Suprapubic skin (tissue), 4 donors: ENCODE results near the gene WIPF3. TPM values are rescaled to one million over a fixed set of nuclear protein-coding genes. Genes with fewer than 3 reads are reported as not detected.

ENCODE experiments used
- DNase-seq, 2 donors: peaks; one replicate each; pipeline ENCODE4 v3.0.0-alpha.2; 2019; ENCODE audit warnings: low spot score in 2 of 2
- H3K27ac ChIP-seq: fragments of 200-600 bp; sonication (generic); one replicate; pipeline ENCODE4 v1.5.1; 2019
- H3K27me3 ChIP-seq: fragments of 200-600 bp; sonication (generic); one replicate; pipeline ENCODE4 v1.5.1; 2019
- H3K36me3 ChIP-seq: fragments of 200-600 bp; sonication (generic); one replicate; pipeline ENCODE4 v1.5.1; 2019
- H3K4me1 ChIP-seq: fragments of 200-600 bp; sonication (generic); one replicate; pipeline ENCODE4 v1.5.1; 2019
- H3K4me3 ChIP-seq: fragments of 200-600 bp; sonication (generic); one replicate; pipeline ENCODE4 v1.5.1; 2019; ENCODE audit warnings: mild to moderate bottlenecking
- H3K9me3 ChIP-seq: fragments of 200-600 bp; sonication (generic); one replicate; pipeline ENCODE4 v1.5.1; 2019
- EP300 ChIP-seq: sonication (generic); formaldehyde crosslinking; IDR thresholded peaks from one replicate; pipeline ENCODE4 v1.6.1; 2017; ENCODE audit warnings: antibody characterized with exemption
- POLR2A ChIP-seq, 2 donors: fragments of 450-650 bp; IDR thresholded peaks; one replicate each; pipeline ENCODE4 v1.6.1; 2017; ENCODE audit warnings: antibody characterized with exemption in 2 of 2, mild to moderate bottlenecking in 2 of 2, moderate library complexity in 2 of 2
- POLR2AphosphoS5 ChIP-seq, 3 donors: sonication (generic); formaldehyde crosslinking; IDR thresholded peaks; one replicate each; pipeline ENCODE4 v1.6.1; 2017; ENCODE audit warnings: antibody characterized with exemption in 3 of 3
- WGBS: methylation state at CpG from one replicate; pipeline ENCODE4 v1.1.5; 2018; 5-methylcytosine and 5-hydroxymethylcytosine counted together
- total RNA-seq, 4 donors: library from RNA; depleted of rRNA; stranded (reverse); fragments of >200 nt; gene quantifications; one replicate each; pipeline ENCODE4 v1.1.0, GENCODE V29; 2016
- TF ChIP-seq, protein P1 (sequence below), 2 donors: fragments of 200-600 bp in 1 of 2; fragments of 450-650 bp in 1 of 2; sonication (generic) in 1 of 2; IDR thresholded peaks; one replicate each; pipeline ENCODE4 v1.5.1; 2016 to 2019; ENCODE audit warnings: antibody characterized with exemption in 2 of 2, mild to moderate bottlenecking in 1 of 2, moderate library complexity in 1 of 2

The WIPF3 gene
- total RNA-seq, 4 donors from 2014 or later: 0.30 to 1.4 (median 0.58) TPM

DNA sequence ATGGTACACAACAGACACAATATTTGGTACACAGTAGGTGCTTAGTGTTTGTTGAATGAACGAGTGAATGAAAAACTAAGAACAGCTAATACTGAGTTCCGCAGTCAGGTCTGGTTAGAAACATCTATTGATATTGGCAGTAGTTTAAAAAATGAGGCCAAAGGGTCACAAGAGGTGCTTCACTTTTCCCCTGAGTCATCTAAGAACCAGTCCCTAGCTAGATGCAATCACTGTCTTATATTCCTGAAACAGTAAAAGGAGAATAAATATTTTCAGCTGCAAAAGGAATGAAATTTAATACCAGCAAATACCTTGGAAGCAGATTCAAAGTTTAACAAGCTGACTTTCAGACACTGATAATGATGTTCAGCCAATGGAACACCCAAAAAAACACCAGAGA is 128.8 kb downstream of the WIPF3 start:
- TF ChIP-seq POLR2AphosphoS5 (IDR thresholded peaks at IDR 0.05) (no peak), EP300 (no peak), POLR2A (IDR thresholded peaks at IDR 0.05) (no peak)
- 93% methylated on average over 2 of the region's 2 CpGs for WGBS
- no peaks in the 10 kb centered on the region for H3K27me3 ChIP-seq
- DNase-seq: no peak
- no peaks in the 10 kb centered on the region for H3K4me1 ChIP-seq
- peaks cover 39% of the 10 kb centered on the region for H3K36me3 ChIP-seq
- H3K4me3 ChIP-seq: no peak overlapping the region
- H3K27ac ChIP-seq: no peak overlapping the region
- no peaks in the 10 kb centered on the region for H3K9me3 ChIP-seq

DNA sequence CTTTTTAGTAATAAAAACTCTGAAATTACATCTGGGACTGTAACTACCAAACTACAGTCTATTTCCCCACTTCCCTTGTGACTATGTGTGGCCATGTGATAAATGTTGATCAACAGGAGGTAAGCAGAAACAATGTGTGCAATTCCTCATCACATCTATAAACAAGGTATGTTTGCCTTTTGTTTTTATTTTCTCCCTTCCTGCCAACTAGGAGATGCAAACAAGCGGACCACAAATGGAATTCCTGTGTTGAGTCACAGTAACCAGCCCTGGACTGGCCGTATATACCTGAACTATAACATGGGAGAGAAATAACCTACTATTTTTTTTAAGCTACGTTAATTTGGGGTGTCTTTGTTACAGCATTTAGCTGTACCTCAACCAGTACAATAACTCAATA is 130.8 kb downstream of the WIPF3 start:
- WGBS: 96% methylated on average over 3 of the region's 3 CpGs
- Histone ChIP-seq H3K27ac (no peak overlapping the region), H3K36me3 (peaks cover 51% of the 10 kb centered on the region), H3K4me1 (no peaks in the 10 kb centered on the region), H3K9me3 (no peaks in the 10 kb centered on the region), H3K27me3 (no peaks in the 10 kb centered on the region), H3K4me3 (no peak overlapping the region)
- no peak for DNase-seq
- no peak for TF ChIP-seq POLR2A (IDR thresholded peaks at IDR 0.05)
- no peak for TF ChIP-seq EP300
- TF ChIP-seq, protein P1, sequence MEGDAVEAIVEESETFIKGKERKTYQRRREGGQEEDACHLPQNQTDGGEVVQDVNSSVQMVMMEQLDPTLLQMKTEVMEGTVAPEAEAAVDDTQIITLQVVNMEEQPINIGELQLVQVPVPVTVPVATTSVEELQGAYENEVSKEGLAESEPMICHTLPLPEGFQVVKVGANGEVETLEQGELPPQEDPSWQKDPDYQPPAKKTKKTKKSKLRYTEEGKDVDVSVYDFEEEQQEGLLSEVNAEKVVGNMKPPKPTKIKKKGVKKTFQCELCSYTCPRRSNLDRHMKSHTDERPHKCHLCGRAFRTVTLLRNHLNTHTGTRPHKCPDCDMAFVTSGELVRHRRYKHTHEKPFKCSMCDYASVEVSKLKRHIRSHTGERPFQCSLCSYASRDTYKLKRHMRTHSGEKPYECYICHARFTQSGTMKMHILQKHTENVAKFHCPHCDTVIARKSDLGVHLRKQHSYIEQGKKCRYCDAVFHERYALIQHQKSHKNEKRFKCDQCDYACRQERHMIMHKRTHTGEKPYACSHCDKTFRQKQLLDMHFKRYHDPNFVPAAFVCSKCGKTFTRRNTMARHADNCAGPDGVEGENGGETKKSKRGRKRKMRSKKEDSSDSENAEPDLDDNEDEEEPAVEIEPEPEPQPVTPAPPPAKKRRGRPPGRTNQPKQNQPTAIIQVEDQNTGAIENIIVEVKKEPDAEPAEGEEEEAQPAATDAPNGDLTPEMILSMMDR (IDR thresholded peaks at IDR 0.05): no peak
- no peak for TF ChIP-seq POLR2AphosphoS5 (IDR thresholded peaks at IDR 0.05)

DNA sequence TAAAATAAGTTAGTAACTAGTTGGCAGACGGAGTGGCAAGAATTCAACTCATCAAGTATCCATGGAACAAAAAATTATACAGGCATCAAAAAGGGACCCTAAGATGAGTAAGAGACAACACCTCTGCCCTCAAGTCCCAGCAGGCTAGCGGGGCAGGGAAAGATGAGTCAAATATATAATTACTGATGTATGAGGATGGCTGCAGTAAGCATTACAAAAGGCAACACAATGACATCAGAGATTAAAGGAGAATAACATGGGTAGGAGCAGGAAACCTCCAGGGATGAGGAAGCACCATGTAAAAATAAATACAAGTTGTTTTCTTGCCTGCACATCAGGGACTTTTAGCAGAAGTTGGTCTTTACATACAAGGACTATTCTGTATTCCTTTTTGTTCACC is 133.9 kb downstream of the WIPF3 start:
- no peaks in the 10 kb centered on the region for H3K27me3 ChIP-seq
- TF ChIP-seq POLR2A (IDR thresholded peaks at IDR 0.05) (no peak), EP300 (no peak), POLR2AphosphoS5 (IDR thresholded peaks at IDR 0.05) (no peak)
- TF ChIP-seq, protein P1 (IDR thresholded peaks at IDR 0.05): no peak
- no peak overlapping the region for H3K4me3 ChIP-seq
- no peak for DNase-seq
- H3K36me3 ChIP-seq: peaks cover 63% of the 10 kb centered on the region
- no peaks in the 10 kb centered on the region for H3K4me1 ChIP-seq
- H3K9me3 ChIP-seq: no peaks in the 10 kb centered on the region
- no peak overlapping the region for H3K27ac ChIP-seq
- WGBS: 98% methylated on average over 2 of the region's 2 CpGs

DNA sequence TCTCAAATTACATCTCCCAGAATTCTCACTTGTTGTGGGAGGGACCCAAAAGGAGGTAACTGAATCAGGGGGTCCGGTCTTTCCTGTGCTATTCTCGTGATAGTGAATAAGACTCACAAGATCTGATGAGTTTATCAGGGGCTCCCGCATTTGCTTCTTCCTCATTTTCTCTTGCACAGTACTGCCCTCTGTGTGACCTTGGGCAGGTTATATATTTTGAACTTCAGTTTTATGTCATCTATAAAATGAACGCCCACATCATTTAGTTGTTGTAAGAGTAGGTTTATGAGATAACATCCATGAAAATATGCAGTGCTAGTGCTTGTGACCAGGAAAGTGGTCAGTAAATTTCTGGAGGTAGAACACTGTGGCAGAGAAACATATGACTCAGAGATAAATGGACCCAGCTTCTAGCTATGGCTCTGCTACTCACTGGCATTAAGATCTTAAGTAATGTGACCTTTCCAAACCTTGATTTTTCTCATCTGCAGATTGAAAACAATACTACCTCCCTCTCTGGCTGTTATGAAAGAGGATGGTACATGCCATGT is 139.0 kb downstream of the WIPF3 start:
- H3K27ac ChIP-seq: no peak overlapping the region
- no peak overlapping the region for H3K4me3 ChIP-seq
- H3K36me3 ChIP-seq: peaks cover 39% of the 10 kb centered on the region
- no peaks in the 10 kb centered on the region for H3K27me3 ChIP-seq
- no peaks in the 10 kb centered on the region for H3K4me1 ChIP-seq
- 92% methylated on average over 4 of the region's 4 CpGs for WGBS
- H3K9me3 ChIP-seq: no peaks in the 10 kb centered on the region
- DNase-seq: no peak
- TF ChIP-seq, protein P1 (IDR thresholded peaks at IDR 0.05): no peak

DNA sequence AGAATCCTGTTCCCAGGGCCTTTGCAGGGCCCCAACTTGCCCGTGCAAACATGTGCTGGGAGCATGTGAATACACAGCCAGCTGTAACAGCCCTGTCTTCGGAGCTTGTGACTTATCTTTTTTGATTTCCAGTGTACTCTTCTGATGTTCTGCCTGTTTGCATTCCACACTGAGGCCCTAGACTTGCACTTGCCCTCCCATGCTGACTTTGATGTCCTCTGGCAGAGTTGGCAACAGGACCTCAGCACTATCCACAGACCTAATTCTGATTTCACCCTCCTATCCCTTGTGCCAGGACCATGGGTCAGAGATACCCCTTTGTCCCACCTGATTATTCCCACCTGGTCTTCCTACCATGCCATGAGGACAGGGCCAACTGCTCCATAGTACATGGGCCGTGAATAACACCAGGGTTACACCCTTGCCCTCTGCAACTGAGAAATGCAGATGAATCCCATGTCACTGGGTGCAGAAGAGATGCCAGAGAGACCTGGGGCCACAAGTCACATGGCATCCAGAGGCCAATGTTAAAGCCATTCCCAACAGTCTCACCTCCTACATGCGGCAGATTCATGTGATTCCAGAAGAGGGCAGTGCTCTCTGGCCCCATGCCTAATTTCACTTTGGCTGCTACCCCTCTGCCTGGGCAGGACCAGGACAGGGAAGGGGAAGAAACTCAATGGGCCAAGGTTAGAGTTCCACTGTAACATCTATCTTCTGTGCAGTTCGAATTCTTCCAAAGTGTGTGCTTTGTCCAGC is 140.3 kb downstream of the WIPF3 start:
- 71% methylated on average over 5 of the region's 5 CpGs for WGBS
- Histone ChIP-seq H3K4me1 (no peaks in the 10 kb centered on the region), H3K9me3 (no peaks in the 10 kb centered on the region), H3K4me3 (no peak overlapping the region), H3K27me3 (no peaks in the 10 kb centered on the region), H3K36me3 (peaks cover 36% of the 10 kb centered on the region), H3K27ac (no peak overlapping the region)
- TF ChIP-seq POLR2A (IDR thresholded peaks at IDR 0.05): no peak
- no peak for TF ChIP-seq POLR2AphosphoS5 (IDR thresholded peaks at IDR 0.05)
- TF ChIP-seq, protein P1 (IDR thresholded peaks at IDR 0.05): no peak
- no peak for TF ChIP-seq EP300
- DNase-seq: no peak
